CD4-positive, alpha-beta T cell treated with Interferon gamma for 1 hour (primary cell): ENCODE measurements around the gene PHKG1.
"Not testable (repeated sequence)": the region's sequence is repeated elsewhere in the genome, so short reads cannot be mapped to it uniquely, and the experiment has no call there.

Experiments
- DNase-seq: peaks from one replicate; pipeline ENCODE4 v3.0.0-alpha.2; 2020

Gene PHKG1

DNA sequence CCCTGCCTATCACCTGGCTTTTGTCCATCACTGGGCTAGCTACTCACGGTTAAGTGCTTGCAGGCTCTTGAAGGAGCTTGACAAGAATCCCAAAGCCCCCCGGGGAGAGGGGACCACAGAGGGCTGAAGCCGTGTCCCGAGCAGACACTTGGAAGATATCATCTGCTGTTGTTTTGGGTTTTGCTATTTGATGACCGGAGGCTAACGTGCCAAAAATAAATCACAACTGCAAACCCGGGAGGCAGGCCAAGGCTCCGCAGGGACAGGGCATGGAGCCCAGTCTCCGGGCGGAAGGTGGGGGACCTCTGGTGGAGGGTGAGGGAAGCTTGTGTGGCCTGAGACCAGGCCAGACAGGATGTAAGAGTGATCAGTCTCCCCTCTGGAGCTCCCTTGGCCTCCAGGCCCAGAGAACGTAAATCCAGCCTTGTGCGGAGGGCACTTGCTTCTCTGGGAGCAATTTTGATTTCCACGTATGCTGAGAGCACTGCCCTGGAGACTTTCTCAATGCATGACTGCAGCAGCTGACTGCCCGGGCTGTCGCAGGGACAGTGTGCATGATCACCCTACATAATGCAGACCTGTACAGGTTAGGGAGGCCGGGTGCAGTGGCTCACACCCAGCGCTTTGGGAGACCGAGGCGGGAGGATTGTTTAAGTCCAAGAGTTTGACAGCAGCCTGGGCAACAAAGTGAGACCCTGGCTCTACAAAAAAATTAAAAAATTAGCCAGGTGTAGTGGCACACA, at the start of gene PHKG1:
TSS of gene PHKG1 (minus strand) at position 164 of the 743 bp plus-strand sequence. CDS start 4,011 bp downstream, outside the sequence.
- no peak for DNase-seq

DNA sequence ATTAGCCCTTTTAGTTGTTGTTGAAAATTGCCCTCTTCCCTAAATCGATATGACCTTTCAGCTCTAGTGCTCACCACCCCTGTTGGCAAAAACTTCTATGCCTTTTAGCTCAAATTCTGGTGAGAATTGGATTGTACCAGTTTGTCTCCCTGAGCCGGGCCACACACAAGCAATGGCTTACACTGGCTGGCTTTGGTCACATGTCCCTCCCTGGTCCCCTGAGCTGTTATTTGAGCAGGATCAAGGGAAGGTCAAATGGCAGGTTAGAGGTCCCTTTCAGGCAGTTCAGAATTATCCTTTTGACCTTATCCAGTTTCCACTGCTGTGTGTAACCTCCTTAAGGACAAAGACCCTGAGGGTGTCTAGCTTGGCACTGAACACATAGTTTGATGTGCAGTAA, 38.3 kb upstream of the PHKG1 start:
- not testable (repeated sequence) for DNase-seq

DNA sequence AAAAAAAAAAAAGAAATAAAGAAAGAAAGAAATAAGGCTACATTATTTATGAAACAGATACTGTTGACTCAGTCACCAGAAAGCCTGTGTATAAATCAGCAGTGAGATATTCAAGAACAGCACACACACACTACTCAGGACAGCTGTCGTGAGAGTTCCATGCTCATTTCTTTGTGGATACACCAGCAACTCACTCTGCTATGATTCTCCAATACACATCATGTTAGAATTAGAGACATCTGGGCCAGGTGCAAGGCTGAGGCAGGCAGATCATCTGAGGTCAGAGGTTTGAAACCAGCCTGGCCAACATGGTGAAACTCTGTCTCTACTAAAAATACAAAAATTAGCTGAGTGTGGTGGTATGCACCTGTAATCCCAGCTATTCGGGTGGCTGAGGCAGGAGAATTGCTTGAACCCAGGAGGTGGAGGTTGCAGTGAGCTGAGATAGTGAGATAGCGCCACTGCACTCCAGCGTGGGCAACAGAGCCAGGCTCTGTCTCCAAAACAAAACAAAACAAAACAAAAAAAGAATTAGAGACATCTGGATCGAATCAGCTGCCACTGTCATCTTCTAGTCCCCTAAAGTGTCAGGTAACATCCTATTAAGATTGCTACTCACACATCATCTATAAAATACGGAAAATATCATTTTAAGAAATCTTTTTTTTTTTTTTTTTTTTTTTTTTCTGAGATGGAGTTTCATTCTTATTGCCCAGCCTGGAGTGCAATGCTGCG, 34.7 kb upstream of the PHKG1 start:
- DNase-seq, result no peak

DNA sequence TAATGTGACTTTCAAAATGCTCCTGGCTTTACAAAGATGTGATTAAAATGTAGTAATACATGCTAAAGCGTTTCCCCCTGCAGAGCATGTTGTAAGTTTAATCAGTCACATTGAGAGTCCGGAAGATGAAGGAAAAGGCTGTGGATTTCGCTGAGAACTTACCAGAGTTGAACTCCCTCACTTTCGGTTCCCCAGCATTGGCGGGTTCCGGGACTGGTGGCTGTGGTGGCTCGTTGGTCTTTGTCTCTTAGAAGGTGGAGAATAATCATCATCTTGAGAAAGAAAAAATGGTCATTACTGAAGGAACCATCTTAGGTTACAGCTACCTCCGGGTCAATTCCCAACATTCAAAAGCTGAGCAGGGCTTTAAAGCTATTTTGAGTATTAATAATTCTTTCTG, 33.1 kb upstream of the PHKG1 start:
- no peak for DNase-seq

DNA sequence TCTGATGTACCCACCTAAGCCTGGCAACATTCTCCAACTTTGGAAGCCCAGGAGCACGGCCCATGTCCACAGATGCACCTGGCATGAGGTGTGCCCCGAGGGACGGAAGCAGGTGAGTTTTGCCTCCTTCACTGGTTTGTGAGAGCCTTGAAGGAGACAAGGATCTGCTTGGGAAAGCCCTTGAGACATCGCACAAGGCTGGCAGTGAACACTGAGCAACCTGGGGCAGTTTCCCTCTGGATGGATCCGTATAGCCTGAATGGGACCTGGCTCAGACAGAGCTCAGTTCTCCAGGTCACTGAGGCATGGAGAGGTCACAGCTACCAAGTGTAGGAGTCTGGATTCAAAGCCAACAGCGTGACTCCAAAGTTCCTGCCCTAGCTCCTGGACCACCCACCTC, 32.2 kb upstream of the PHKG1 start:
- no peak for DNase-seq

DNA sequence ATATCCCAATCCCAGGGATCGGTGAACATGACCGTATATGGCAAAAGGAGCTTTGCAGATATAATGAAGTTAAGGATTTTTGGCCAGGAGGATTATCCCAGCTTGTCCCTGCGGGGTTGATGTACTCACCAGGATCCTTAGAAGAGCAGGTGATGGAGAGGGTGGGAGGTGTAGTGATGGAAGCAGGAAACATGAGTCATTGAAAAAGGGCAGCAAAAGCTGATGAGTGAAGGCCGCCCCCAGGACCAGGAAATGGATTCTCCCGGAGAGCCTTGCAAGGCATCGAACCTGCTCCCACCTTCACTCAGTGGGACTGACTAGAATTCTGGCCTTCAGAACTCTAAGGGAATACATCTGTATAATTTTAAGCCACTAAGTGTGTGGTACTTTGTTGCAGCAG, 28.7 kb upstream of the PHKG1 start:
- no peak for DNase-seq

DNA sequence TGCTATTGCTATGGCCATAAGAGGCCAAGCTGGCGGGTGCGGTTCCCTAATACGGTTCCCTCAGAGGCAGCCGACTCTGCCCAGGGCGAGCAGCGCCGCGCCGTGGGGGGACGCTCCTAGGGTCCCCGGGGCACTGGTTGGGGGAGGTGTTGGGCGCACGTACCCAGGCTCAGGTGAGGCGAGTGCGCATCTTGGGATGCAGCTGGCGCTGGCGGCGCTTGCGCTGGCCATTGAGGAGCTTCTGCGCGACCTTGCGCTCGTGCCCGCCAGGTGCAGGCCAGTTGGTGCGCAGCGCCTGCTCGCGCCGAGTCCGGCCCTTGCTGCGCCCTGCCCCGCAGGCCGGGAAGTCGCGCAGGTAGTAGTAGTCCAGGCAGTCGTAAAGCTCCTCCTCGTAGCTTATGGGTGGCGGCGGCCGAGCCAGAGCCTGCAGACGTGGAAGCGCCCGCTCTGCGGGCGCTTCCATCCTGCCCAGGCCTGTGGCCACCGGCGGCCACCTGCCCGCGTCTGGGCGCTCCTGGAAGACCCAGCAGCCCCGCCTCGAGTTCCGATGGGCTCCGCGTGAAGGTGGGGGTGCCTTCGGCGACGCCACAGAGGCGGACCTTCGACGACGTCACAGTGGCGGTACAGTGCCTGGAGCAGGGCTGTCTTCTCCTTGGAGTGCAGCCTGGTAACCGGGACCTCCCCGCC, 23.2 kb upstream of the PHKG1 start, which contains the start of gene NUPR2:
TSS of gene NUPR2 (minus strand) at position 566 of the 687 bp plus-strand sequence. CDS start at position 463, 103 bp downstream.
- DNase-seq, result no peak

DNA sequence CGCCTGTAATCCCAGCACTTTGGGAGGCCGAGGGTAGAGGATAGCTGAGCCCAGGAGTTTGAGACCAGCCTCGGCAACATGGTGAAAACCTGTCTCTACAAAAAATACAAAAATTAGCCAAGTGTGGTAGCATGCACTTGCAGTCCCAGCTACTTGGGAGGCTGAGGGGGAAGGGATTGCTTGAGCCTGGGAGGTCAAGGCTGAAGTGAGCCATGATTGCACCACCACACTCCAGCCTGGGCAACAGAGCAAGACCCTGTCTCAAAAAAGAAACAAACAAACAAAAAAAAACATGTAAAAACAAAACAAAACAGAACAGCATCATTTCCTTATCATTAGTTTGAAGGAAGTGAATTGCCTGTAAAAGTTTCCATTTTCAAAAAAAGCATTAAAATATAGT, 19.5 kb upstream of the PHKG1 start:
- DNase-seq, result not testable (repeated sequence)

DNA sequence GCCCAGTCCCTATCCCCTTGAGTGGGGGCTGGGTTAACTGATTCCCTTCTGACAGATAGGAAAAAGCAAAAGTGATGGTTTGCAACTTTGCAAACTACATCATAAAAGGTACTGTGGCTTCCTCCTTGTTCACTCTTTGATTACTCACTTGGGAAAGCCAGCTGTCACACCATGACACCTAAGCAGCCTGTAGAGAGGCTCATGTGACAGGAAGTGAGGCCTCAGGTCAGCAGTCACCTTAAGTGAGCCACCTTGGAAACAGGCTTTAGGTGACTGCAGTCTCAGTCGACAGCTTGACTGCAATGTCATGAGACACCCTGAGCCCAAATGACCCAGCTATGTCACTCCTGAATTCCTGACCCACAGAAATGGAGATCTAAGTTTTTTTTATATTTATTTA, 17.9 kb upstream of the PHKG1 start:
- no peak for DNase-seq

DNA sequence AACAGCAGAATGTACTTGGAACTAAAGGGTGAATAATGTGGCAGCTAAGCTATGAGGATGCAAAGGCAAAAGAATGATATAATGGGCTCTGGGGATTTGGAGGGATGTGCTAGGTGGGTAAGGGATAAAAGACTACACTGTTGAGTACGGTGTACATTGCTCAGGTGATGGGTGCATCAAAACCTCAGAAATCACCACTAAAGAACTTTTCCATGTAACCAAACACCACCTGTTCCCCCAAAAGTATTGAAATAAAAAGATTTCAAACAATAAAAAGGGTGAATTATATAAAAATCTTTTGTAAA, 15.2 kb upstream of the PHKG1 start:
- DNase-seq, result no peak

DNA sequence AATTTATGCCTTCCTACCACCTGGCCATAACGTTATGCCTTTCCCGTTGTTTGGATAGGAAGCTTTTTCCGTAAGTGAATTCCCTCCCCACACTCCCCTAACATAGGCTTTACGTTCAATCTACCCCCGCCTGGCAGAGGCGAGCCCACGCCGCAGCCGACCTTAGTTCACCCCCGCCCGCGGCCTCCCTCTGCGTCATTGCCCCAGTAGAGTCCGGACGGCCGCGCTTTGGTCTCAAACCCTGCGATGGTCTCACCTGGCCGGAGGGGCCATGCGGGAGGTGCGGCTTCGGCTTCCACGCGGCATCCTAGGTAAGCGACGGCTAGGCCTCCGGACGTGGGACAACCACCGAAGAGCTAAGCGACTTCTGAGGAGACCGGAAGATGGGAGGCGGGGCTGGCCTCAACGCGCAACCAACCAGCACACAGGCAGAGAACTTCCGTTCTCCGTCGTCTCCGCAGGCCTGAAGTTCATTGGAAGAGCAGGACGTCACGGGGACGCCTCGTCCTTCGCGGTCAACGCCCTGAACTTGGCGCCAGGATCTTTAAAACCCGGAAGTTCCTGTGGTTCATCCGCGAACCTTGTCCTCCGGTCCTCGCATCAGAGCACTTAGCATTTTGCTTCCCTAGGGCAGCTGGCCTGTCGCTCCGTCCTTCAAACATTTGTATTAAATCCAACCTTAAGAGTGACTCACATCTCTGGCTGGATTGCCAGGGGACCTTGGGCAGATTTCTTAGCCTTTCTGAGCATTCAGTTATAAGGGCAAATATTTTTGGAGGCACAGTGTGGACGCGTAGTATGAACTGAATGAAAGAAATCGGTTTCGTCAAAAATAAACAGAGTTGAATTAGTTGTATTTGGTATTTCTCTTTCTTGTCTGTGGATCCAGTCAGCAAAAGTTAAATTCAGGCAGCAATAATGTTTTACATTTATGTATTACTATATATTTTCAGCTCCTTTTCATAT, 13.6 kb upstream of the PHKG1 start, which contains the start of gene CHCHD2:
TSS of gene CHCHD2 (minus strand) at position 369 of the 966 bp plus-strand sequence. CDS start at position 306, 63 bp downstream.
- DNase-seq, result peak; percentile 97

DNA sequence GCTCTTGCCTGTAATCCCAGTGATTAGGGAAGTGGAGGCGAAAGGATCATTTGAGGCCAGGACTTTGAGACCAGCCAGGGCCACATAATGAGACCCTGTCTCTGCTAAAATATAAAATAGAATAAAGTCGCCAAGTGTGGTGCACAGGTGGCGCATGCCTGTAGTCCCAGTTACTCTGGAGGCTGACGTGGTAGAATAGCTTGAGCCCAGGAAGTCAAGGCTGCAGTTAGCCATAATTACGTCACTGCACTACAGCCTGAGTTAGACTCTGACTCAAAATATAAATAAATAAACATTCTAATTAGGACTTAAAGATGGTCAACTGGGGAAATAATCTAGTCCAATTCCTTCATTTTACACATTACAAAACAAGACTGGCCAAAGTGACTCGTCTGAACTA, 12.8 kb upstream of the PHKG1 start:
- DNase-seq, result peak; percentile 47

DNA sequence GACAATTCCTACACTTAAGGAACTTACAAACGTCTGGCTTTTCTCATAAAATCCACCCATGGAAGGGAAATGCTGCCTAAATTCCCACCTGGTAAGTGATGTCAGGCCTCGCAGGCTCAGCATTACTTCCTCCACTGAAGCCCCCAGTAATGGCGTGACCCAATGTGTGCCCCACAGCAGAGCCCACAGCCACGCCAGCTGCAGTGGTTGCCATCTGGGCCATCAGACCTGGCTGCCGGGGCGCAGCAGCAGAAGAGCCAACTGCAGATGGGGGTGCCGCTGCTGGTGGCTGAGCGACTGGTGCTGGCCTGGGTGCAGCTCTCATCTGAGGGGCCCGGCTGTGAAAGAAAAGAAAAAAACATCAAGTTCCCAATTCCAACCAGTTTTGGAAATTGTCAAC, 11.4 kb upstream of the PHKG1 start:
- DNase-seq, result not testable (repeated sequence)

DNA sequence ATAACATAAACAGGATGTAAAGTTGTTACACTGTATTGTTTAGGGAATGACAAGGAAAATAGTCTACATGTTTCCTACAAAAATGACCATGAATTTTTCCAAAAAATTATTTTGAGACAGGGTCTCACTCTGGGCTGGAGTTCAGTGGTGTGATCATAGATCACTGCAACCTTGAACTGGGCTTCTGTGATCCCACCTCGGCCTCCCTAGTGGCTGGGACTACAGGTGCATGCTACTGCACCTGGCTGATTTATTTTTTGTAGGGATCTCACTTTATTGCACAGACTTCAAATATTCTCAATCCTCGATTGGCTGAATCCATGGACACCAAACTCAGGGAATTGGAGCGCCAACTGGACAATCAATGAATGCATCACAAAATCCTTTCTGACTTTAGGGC, 6.9 kb upstream of the PHKG1 start:
- DNase-seq, result no peak

DNA sequence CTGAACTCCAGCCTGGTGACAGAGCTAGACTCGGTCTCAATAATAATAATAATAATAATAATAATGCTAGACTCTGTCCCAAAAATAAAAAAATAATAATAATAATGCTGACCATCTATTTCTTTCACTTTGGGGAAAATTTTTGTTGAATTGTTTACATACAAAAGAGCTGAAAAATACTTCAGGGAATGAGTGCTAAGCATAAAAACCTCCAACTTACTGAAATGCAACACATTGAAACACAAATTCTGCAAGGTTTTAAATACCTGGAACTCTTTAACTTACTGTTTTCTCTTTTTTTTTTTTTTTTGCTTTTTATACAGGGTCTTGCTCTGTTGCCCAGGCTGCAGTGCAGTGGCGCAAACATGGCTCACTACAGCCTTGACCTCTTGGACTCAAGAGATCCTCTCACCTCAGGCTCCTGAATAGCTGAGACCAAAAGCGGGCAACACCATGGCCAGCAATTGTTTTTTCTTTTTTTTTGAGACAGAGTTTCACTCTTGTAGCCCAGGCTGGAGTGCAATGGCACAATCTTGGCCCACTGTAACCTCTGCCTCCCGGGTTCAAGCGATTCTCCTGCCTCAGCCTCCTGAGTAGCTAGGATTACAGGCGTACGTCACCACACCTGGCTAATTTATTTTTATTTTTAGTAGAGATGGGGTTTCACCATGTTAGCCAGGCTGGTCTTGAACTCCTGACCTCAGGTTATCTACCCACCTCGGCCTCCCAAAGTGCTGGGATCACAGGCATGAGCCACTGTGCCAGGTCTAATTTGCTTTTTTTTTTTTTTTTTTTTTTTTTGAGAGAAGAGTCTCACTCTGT, 5.6 kb upstream of the PHKG1 start:
- DNase-seq, result not testable (repeated sequence)

DNA sequence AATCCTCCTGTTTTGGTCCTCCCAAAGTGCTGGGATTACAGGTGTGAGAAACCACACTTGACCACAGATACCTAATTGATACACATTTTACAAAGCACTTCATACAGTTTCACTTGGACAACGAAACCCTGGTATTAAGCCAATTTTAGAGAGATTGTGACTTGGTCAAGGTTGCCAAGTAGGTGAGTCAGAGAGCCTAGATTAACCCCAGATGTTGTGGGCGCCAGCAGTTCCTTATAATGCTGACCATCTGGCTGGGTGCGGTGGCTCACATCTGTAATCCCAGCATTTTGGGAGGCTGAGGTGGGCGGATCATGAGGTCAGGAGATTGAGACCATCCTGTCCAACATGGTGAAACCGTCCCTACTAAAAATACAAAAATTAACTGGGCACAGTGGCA, 4.9 kb upstream of the PHKG1 start:
- no peak for DNase-seq

DNA sequence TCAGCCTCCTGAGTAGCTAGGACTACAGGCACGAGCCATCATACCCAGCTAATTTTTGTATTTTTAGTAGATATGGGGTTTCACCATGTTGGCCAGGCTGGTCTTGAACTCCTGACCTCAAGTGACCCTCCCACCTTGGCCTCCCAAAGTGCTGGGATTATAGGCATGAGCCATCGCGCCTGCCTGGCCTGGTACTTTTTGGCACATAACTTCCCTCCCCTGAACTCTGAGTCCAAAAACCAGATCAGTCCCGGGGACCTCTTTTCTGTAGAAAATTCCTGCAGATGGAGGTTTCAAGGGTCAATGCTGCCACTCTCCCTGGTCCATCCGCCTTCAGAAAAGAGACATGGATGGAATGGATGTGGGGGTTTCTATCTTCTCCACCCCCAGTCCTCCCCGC, 364 bp downstream of the PHKG1 start:
- DNase-seq, result not testable (repeated sequence)

DNA sequence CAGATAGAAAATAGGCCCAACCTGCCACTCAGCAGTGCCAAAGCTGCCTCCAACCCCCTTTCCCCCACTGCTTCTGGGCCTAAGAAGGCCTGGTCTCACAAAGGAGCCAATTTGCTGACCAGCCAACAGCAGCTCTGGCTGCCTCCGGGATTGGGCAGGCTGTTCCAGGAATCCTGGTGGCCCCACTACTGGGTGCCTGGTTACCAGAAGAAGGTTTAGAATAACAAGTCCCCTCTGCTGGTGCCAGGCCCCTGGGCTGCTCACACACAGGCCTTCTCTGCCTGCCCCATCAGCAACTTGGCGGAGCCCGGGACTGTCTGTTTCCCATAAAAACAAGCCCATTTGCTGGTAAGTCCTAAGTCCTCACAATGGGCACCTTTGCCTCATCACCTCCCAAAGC, 1.2 kb downstream of the PHKG1 start:
- DNase-seq, result no peak

DNA sequence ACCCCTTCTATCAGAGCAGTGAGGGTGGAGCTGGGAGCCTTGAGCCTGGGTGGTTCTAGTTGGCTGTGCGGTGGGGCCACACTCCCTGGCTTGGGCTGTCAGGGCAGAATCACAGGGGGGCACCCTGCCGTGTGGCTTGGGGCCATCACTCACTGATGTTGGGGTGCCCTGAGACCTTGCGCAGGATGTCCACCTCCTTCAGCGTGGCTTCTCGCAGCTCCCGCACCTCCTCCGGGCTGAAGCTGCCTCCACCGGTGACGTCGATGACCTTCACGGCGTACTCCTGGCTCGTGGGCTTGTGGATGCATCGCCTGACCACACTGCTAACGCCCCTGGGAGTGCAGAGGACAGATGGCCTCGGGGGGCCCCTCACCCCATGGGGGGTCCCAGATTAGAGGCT, 5.3 kb downstream of the PHKG1 start:
- no peak for DNase-seq

DNA sequence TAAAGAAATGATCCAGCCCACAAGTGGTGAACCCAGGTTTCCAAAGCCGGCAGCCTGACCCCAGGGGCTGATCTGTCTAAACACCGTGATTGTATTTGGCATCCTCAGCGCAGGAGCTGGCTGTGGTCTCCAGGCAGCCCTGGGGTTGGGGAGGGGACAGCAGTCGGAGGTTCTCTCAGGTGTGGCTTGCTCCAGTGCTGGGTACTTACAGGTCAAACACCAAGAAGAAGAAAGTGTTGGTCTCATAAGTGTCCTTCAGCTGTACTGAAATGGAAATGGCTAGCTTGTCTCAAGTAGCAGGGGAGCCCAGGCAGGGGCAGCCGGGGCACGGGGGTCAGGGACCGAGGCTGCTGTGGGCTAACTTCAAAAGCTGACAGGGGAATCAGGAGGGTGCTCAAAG, 6.0 kb downstream of the PHKG1 start:
- no peak for DNase-seq

DNA sequence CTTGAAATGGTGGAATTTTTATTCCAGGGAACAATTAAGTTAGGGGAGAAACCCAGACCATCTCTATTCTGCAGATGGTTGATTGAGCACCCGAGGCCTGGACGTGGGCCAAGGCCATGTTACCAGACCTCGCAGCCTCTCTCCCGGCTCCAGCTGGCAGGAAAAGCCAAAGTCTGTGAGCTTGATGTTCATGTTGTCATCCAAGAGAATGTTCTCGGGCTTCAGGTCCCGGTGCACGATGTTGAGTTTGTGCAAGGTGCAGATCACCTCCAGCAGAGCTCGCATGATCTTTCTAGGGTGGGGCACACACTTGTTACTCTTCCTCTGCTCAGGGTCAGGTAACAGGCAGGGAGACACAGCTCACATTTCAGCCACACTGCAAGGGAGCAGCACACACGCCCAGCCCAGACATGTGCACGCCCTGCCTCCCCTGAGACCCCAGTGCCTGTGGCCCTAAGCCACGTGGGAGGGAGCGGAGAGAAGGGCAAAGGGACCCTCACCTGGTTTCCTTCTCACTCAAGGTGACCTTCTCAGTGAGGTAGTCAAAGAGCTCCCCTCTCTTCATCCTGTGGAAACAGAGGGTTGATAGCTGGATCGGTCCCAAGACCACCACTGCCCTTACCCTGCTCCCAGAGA, 9.5 kb downstream of the PHKG1 start:
- no peak for DNase-seq
